ENCODE data around the gene XRCC5. TPM values are rescaled to one million over a fixed set of nuclear protein-coding genes. Genes with fewer than 3 reads are reported as not detected.

XRCC5 gene
- total RNA-seq, 4 donors from 2014 or later: 61.2 to 320 (median 168) TPM

DNA sequence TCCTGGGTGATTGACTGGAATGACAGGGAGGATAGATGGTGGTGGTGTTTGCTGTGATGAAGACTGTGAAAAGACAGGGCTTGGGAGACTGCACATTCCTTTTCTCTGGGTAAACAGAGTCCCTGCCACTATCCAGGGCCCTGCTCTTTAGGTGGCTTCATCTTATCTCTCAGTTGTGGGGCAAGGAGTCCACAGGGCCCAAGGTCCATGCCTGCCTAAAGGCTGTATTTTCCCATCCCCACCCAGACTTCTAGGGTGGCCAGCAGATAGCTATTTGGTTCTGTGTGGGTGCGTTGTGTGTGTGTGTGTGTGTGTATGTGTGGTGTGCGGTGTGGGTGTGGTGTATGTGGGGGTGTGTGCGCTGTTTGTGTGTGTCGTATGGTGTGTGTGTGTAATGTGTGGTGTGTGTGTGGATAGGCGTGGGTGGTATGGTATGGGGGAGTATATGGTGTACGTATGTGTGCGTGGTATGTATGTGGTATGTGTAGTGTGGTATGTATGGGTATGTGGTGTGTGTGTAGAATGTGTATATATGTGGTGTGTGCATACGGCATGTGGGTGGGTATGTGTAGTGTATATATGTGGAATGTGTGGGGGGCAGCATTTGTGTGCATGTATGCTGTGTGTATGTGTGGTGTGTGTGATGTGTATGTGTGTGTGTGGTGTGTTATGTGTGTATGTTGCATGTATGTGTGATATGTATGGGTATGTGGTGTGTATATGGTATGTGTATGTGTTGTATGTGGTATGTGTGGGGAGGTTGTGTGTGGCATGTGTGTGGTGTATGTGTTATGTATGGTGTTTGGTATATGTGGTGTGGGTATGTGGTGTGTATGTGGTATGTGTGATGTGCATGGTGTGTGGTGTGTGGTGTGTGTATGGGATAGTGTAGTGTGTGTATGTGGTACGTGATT is 10.5 kb upstream of the XRCC5 start:
- Histone ChIP-seq H3K4me1 (no peaks in the 10 kb centered on the region), H3K27ac (no peak overlapping the region), H3K27me3 (no peaks in the 10 kb centered on the region), H3K36me3 (no peaks in the 10 kb centered on the region), H3K9me3 (no peaks in the 10 kb centered on the region), H3K4me3 (no peak overlapping the region)
- no peak for DNase-seq
- intact Hi-C loops (cut with DNase I; ENCODE audit: low total_unique reads): no loop called here
- TF ChIP-seq POLR2A (IDR thresholded peaks at IDR 0.05): no peak
- TF ChIP-seq, protein P1, sequence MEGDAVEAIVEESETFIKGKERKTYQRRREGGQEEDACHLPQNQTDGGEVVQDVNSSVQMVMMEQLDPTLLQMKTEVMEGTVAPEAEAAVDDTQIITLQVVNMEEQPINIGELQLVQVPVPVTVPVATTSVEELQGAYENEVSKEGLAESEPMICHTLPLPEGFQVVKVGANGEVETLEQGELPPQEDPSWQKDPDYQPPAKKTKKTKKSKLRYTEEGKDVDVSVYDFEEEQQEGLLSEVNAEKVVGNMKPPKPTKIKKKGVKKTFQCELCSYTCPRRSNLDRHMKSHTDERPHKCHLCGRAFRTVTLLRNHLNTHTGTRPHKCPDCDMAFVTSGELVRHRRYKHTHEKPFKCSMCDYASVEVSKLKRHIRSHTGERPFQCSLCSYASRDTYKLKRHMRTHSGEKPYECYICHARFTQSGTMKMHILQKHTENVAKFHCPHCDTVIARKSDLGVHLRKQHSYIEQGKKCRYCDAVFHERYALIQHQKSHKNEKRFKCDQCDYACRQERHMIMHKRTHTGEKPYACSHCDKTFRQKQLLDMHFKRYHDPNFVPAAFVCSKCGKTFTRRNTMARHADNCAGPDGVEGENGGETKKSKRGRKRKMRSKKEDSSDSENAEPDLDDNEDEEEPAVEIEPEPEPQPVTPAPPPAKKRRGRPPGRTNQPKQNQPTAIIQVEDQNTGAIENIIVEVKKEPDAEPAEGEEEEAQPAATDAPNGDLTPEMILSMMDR (IDR thresholded peaks at IDR 0.05): no peak

DNA sequence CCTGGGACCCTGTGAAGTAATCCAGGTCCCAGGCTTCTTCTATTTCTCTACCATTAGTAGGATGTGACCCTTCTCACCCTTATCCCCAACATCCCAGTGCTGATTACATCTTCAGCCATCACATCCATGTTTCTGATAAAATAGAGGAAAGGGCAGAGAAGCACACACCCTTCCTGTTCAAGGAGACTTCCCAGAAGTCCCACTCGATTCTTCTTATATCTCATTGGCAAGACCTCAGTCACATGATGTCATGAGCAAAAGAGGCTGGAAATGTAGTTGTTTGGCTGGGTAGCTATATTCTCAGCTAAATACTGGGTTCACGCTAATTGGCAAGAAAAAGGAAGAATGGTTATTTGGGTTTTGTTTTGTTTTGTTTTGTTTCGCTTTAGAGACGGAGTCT is 8.0 kb upstream of the XRCC5 start:
- no peaks in the 10 kb centered on the region for H3K36me3 ChIP-seq
- DNase-seq: no peak
- TF ChIP-seq, protein P1 (IDR thresholded peaks at IDR 0.05): no peak
- no peak for TF ChIP-seq POLR2A (IDR thresholded peaks at IDR 0.05)
- no peaks in the 10 kb centered on the region for H3K4me1 ChIP-seq
- H3K4me3 ChIP-seq: no peak overlapping the region
- H3K27ac ChIP-seq: no peak overlapping the region
- H3K9me3 ChIP-seq: no peaks in the 10 kb centered on the region
- H3K27me3 ChIP-seq: no peaks in the 10 kb centered on the region
- intact Hi-C loops (cut with DNase I; ENCODE audit: low total_unique reads): no loop called here

DNA sequence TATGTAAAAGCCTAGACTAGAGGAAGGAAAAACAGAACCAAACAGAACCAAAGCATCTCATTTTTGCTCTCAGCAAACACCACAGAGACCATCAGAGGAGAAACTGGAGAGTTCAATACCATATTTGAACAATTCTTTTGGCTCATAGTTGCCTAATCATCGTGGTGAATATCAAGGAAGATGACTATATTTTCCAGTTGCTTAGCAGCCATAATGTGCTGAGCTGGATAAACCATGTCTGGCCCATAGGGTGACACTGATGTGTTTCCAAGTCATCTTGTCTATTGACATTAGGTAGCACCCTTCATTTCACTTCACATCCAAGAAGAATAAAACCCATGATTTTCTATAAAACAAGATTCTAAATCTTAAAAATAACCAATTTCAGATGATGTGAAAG is 5.9 kb upstream of the XRCC5 start:
- no peak for TF ChIP-seq POLR2A (IDR thresholded peaks at IDR 0.05)
- H3K4me3 ChIP-seq: no peak overlapping the region
- no peaks in the 10 kb centered on the region for H3K4me1 ChIP-seq
- DNase-seq: no peak
- intact Hi-C loops (cut with DNase I; ENCODE audit: low total_unique reads): no loop called here
- H3K9me3 ChIP-seq: no peaks in the 10 kb centered on the region
- no peaks in the 10 kb centered on the region for H3K36me3 ChIP-seq
- no peak overlapping the region for H3K27ac ChIP-seq
- H3K27me3 ChIP-seq: no peaks in the 10 kb centered on the region

DNA sequence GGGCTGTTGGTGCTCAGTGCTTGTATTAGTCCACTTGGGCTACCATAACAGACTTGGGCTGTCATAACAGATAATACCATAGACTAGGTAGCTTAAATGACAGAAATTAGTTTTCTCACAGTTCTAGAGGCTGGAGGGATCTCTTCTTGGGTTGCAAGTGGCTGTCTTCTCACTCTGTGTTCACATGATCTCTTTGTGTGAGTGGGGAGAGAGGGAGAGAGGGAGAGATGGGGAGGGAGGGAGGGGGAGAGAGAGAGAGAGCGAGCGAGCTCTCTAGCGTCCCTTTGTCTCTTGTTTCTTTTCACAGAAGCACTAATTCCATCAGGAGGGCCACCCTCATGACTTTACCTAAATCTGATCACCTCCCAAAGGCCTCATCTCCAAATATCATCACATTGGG is 4.5 kb upstream of the XRCC5 start:
- TF ChIP-seq POLR2A (IDR thresholded peaks at IDR 0.05): no peak
- TF ChIP-seq, protein P1 (IDR thresholded peaks at IDR 0.05): no peak
- intact Hi-C loops (cut with DNase I; ENCODE audit: low total_unique reads): no loop called here
- Histone ChIP-seq H3K27me3 (no peaks in the 10 kb centered on the region), H3K27ac (no peak overlapping the region), H3K9me3 (no peaks in the 10 kb centered on the region), H3K4me1 (no peaks in the 10 kb centered on the region), H3K36me3 (no peaks in the 10 kb centered on the region), H3K4me3 (no peak overlapping the region)
- DNase-seq: no peak

DNA sequence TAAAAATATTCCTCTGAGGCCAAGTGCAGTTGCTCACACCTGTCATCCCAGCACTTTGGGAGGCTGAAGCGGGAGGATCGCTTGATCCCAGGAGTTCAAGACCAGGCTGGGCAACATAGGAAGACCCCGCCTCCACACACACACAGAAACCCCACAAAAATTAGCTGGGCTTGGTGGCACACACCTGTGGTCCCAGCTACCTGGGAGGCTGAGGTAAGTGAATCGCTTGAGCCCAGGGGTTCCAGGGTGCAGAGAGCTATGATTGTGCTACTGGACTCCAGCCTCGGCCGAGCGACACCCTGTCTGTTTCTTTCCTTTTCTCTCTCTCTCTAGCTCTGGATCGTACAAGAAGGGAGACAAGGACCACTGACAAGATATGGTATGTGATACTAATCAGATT is 1.8 kb upstream of the XRCC5 start:
- no peak overlapping the region for H3K4me3 ChIP-seq
- peak overlapping the region in 1 of 2 donors; percentile 12 for H3K27ac ChIP-seq

More for the DNA sequence above, 1.8 kb upstream of the XRCC5 start:
- Histone ChIP-seq H3K27me3 (no peaks in the 10 kb centered on the region), H3K9me3 (no peaks in the 10 kb centered on the region), H3K36me3 (no peaks in the 10 kb centered on the region), H3K4me1 (peaks cover 6 to 11% of the 10 kb centered on the region in 2 donors)
- DNase-seq: no peak
- intact Hi-C loops (cut with DNase I; ENCODE audit: low total_unique reads): no loop called here
- TF ChIP-seq, protein P1 (IDR thresholded peaks at IDR 0.05): no peak
- TF ChIP-seq POLR2A (IDR thresholded peaks at IDR 0.05): no peak
